Measurements from ENCODE around the gene KIAA0825.

DNA sequence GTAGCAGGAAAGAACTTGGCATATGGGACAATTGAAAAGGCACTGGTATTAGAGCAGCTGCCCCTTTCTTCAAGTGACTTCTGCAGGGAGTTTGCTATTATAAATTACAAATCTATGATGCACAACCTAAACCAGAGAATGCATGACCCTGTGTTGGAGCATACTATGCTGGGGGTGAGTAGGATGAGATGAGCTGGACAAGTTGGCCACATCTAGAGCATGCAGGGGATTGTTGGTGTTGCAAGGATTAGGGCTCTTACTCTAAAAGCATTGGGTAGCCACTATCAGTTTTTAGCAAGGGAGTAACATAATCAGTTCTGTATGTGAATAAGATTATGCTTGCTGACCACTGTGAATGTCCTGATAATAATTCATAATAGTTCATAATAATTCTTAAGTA is 186.7 kb downstream of the KIAA0825 start:
- TF ChIP-seq CTCF (conservative IDR thresholded peaks at IDR 0.05 in 1 of 2, IDR thresholded peaks at IDR 0.05 in 1 of 2; ENCODE audit: low read depth in 1 of 2, low read length in 2 of 2) (no peak), EZH2 (IDR thresholded peaks at IDR 0.05; ENCODE audit: low read length, missing control alignments) (no peak)

Measured in fibroblast of lung (primary cell).